Endothelial cell of umbilical vein (primary cell): ENCODE measurements around the gene PTPRCAP. TPM values are rescaled to one million over a fixed set of nuclear protein-coding genes. Genes with fewer than 3 reads are reported as not detected.

ENCODE experiments used
- BruUV-seq: library from RNA; stranded (reverse); fragments of 400-500 nt; replicated peaks from 2 replicates; lab custom pipeline; 2021; lab: Mats Ljungman, UMichigan
- CTCF ChIA-PET: fragments of 300-600, 350-600 bp; sonication (Branson Sonifier 250); formaldehyde crosslinking; loops from one replicate; lab custom pipeline; 2021; ENCODE audit warnings: antibody characterized with exemption, inconsistent platforms; lab: Charles Lee
- POLR2A ChIA-PET: fragments of 300-600, 350-600 bp; sonication (Branson Sonifier 250); formaldehyde crosslinking; loops from one replicate; lab custom pipeline; 2021; ENCODE audit warnings: antibody characterized with exemption, inconsistent platforms; lab: Charles Lee
- DNase-seq: peaks from one replicate; pipeline ENCODE4 v3.0.0-alpha.2; 2011; ENCODE audit warnings: low read depth, low spot score
- FAIRE-seq: peaks from 2 replicates; lab custom pipeline; 2011; peaks lifted over from hg19 to GRCh38; lab: Jason Lieb, UNC
- H2AFZ ChIP-seq: 2 replicates; pipeline ENCODE4 v1.6.0; 2012; ENCODE audit warnings: low read depth, low read length, control low read depth, inconsistent platforms
- H3K27ac ChIP-seq: 2 replicates; pipeline ENCODE4 v1.5.1; 2011; ENCODE audit warnings: low read depth, mild to moderate bottlenecking, control low read depth, low read length, moderate library complexity; ENCODE audit not compliant: insufficient read depth
- H3K27me3 ChIP-seq, 2 experiments: 2 replicates each; pipeline versions ENCODE4 v1.6.0 to v1.6.1; 2011; ENCODE audit warnings: low read length in 2 of 2, mixed read lengths in 1 of 2; ENCODE audit not compliant: control insufficient read depth in 2 of 2, insufficient read depth in 2 of 2
- H3K36me3 ChIP-seq, 2 experiments: 2 replicates in 1 of 2; 3 replicates in 1 of 2; pipeline ENCODE4 v1.5.1; 2011; ENCODE audit warnings: low read length in 2 of 2, mild to moderate bottlenecking in 1 of 2, moderate library complexity in 1 of 2; ENCODE audit not compliant: control insufficient read depth in 2 of 2, insufficient read depth in 2 of 2; ENCODE audit errors: extremely low read depth in 1 of 2
- H3K4me1 ChIP-seq: 3 replicates; pipeline ENCODE4 v1.5.1; 2011; ENCODE audit warnings: mild to moderate bottlenecking, low read length; ENCODE audit not compliant: control insufficient read depth, insufficient read depth; ENCODE audit errors: extremely low read depth
- H3K4me2 ChIP-seq: 2 replicates; pipeline ENCODE4 v1.6.1; 2011; ENCODE audit warnings: low read length, control low read depth, mixed read lengths; ENCODE audit not compliant: insufficient read depth
- H3K4me3 ChIP-seq, 3 experiments: fragments of 200-600 bp in 1 of 3; sonication (generic), shearing (Covaris generic) in 1 of 3; replicated peaks in 1 of 3; 2 replicates each; pipeline ENCODE4 v1.5.1; 2011 to 2016; ENCODE audit warnings: control low read depth in 3 of 3, low read length in 3 of 3, mild to moderate bottlenecking in 2 of 3, inconsistent platforms in 1 of 3, low read depth in 1 of 3, moderate library complexity in 1 of 3; ENCODE audit not compliant: insufficient read depth in 1 of 3
- H3K79me2 ChIP-seq: 2 replicates; pipeline ENCODE4 v1.6.0; 2012; ENCODE audit warnings: low read length, inconsistent platforms; ENCODE audit not compliant: control insufficient read depth, insufficient read depth
- H3K9ac ChIP-seq: replicated peaks from 2 replicates; pipeline ENCODE3; 2011; ENCODE audit warnings: low read length, control low read depth; ENCODE audit not compliant: insufficient read depth; ENCODE audit errors: extremely low read depth
- H3K9me1 ChIP-seq: replicated peaks from 3 replicates; pipeline ENCODE4 v1.6.0; 2011; ENCODE audit warnings: mild to moderate bottlenecking, low read length; ENCODE audit not compliant: control insufficient read depth, insufficient read depth; ENCODE audit errors: extremely low read depth
- H3K9me3 ChIP-seq: replicated peaks from 2 replicates; pipeline ENCODE4 v1.5.1; 2012; ENCODE audit warnings: low read length, inconsistent platforms; ENCODE audit not compliant: control insufficient read depth, insufficient read depth
- H4K20me1 ChIP-seq: replicated peaks from 2 replicates; pipeline ENCODE3; 2011; ENCODE audit warnings: mild to moderate bottlenecking, low read length; ENCODE audit not compliant: control insufficient read depth, insufficient read depth; ENCODE audit errors: extremely low read depth
- EZH2 ChIP-seq: IDR thresholded peaks from 2 replicates; pipeline ENCODE4 v1.6.1; 2012; ENCODE audit warnings: borderline replicate concordance, low read depth, mild to moderate bottlenecking, moderate library complexity, low read length, inconsistent platforms; ENCODE audit not compliant: severe bottlenecking
- FOS ChIP-seq: IDR thresholded peaks from 2 replicates; pipeline ENCODE4 v1.6.1; 2011; ENCODE audit warnings: mild to moderate bottlenecking, low read length, moderate library complexity, borderline replicate concordance; ENCODE audit not compliant: insufficient read depth
- GATA2 ChIP-seq: IDR thresholded peaks from 2 replicates; pipeline ENCODE4 v1.7.0; 2011; ENCODE audit warnings: low read depth, mild to moderate bottlenecking, moderate library complexity, mixed read lengths, low read length; ENCODE audit not compliant: insufficient read length, insufficient read depth
- JUN ChIP-seq: IDR thresholded peaks from 2 replicates; pipeline ENCODE4 v1.6.1; 2011; ENCODE audit warnings: borderline replicate concordance, low read depth; ENCODE audit not compliant: insufficient read length, insufficient read depth
- MYC ChIP-seq: IDR thresholded peaks from one replicate; pipeline ENCODE4 v1.6.1; 2011; ENCODE audit warnings: mild to moderate bottlenecking, low read depth, low read length
- POLR2A ChIP-seq: IDR thresholded peaks from 2 replicates; pipeline ENCODE4 v1.6.1; 2012; ENCODE audit warnings: low read depth, mild to moderate bottlenecking, control low read depth, low read length
- POLR2AphosphoS5 ChIP-seq: IDR thresholded peaks from 2 replicates; pipeline ENCODE4 v1.6.1; 2012; ENCODE audit warnings: low read depth, mild to moderate bottlenecking, control low read depth, low read length, moderate library complexity; ENCODE audit not compliant: insufficient read depth
- dilution Hi-C: fragments of 300-500 bp; cut with MboI; formaldehyde crosslinking; loops from one replicate; pipeline ENCODE4 v1.15.0; 2019; ENCODE audit warnings: low sequenced_read_pairs; ENCODE audit not compliant: extremely low pct_ligation_motif_present
- intact Hi-C: fragments of 100-400 bp; cut with micrococcal nuclease; formaldehyde crosslinking; loops from one replicate; pipeline ENCODE4 v1.10.0; 2022
- polyA plus RNA-seq, 4 experiments: library from polyadenylated mRNA; depleted of rRNA in 3 of 4; stranded (reverse) in 3 of 4; unstranded in 1 of 4; fragments of >200 nt; gene quantifications; 2 replicates each; pipeline versions ENCODE4 v1.2.1 to v1.2.3, GENCODE V29; 2011 to 2012; ENCODE audit warnings: missing spikeins in 1 of 4
- total RNA-seq: library from RNA; stranded (reverse); gene quantifications from 2 replicates; pipeline ENCODE4 v1.2.3, GENCODE V29; 2021
- TF ChIP-seq, protein P1 (sequence below): IDR thresholded peaks from 2 replicates; pipeline ENCODE4 v1.6.1; 2011; ENCODE audit not compliant: insufficient read depth, insufficient read length
- TF ChIP-seq, protein P2 (sequence below), 2 donors: IDR thresholded peaks; 1 replicate in 1 of 2; 2 replicates in 1 of 2; pipeline ENCODE4 v1.5.1; 2011; ENCODE audit warnings: low read length in 2 of 2, mild to moderate bottlenecking in 2 of 2, moderate library complexity in 2 of 2, control low read depth in 1 of 2, inconsistent platforms in 1 of 2, low read depth in 1 of 2; ENCODE audit not compliant: insufficient read depth in 1 of 2; ENCODE audit errors: extremely low read depth in 1 of 2

Gene PTPRCAP
- total and polyA plus RNA-seq, 2 donors (not counting 3 experiments of a cell fraction or from before 2014, with no cell fraction given), result 3.6 TPM; not detected in 1

DNA sequence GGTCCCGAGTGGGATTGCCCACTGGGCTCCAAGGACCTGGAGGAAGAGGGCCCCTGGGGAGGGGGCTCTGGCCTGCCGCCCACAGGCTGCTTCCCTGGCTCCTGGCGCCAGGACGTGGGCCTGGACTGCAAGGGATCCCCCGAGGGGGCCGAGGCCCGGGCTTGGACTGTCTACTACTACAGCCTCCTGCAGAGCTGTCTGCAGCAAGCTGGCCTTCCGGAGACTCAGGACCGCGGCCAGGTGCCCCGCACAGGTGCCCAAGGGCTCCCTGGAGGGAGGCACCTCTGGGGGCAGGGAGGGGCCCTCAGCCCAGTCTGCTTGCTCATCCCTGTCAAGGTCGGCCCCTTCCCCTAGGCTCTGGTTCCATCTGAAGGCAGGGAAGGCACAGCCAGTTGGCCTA is 20.1 kb downstream of the PTPRCAP start:
- H2AFZ ChIP-seq, result no peak overlapping the region
- no peak for DNase-seq
- intact Hi-C loops (no loop called here), dilution Hi-C loops (no loop called here)
- H3K27me3 ChIP-seq, result peaks cover 0 to 10% of the 10 kb centered on the region in 2 experiments
- H3K4me2 ChIP-seq, result no peak overlapping the region
- TF ChIP-seq MYC (no peak), EZH2 (no peak), GATA2 (no peak), POLR2AphosphoS5 (no peak), POLR2A (no peak), JUN (no peak), FOS (no peak)
- TF ChIP-seq, protein P1, sequence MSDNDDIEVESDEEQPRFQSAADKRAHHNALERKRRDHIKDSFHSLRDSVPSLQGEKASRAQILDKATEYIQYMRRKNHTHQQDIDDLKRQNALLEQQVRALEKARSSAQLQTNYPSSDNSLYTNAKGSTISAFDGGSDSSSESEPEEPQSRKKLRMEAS, result no peak
- TF ChIP-seq, protein P2, sequence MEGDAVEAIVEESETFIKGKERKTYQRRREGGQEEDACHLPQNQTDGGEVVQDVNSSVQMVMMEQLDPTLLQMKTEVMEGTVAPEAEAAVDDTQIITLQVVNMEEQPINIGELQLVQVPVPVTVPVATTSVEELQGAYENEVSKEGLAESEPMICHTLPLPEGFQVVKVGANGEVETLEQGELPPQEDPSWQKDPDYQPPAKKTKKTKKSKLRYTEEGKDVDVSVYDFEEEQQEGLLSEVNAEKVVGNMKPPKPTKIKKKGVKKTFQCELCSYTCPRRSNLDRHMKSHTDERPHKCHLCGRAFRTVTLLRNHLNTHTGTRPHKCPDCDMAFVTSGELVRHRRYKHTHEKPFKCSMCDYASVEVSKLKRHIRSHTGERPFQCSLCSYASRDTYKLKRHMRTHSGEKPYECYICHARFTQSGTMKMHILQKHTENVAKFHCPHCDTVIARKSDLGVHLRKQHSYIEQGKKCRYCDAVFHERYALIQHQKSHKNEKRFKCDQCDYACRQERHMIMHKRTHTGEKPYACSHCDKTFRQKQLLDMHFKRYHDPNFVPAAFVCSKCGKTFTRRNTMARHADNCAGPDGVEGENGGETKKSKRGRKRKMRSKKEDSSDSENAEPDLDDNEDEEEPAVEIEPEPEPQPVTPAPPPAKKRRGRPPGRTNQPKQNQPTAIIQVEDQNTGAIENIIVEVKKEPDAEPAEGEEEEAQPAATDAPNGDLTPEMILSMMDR (IDR thresholded peaks at IDR 0.05; ENCODE audit: extremely low read depth in 1 of 2, insufficient read depth in 1 of 2, low read depth in 1 of 2, low read length in 2 of 2), result no peak
- no peaks in the 10 kb centered on the region for H4K20me1 ChIP-seq
- POLR2A ChIA-PET, result no interaction called here
- H3K4me1 ChIP-seq, result peaks cover 4% of the 10 kb centered on the region
- FAIRE-seq, result no peak
- no peak overlapping the region for H3K9ac ChIP-seq
- H3K79me2 ChIP-seq, result no peaks in the 10 kb centered on the region
- CTCF ChIA-PET, result interaction anchor here (1.3 to 1.4 kb wide), 2 partner anchors 13 to 28 kb away, joined by 4 to 6 read pairs; partner anchors contain the start of gene TBC1D10C
- no peak overlapping the region for H3K4me3 ChIP-seq
- H3K9me1 ChIP-seq, result no peaks in the 10 kb centered on the region
- H3K9me3 ChIP-seq, result no peaks in the 10 kb centered on the region
- BruUV-seq, result no TSS peak
- H3K36me3 ChIP-seq, result no peaks in the 10 kb centered on the region
- H3K27ac ChIP-seq, result no peak overlapping the region
